ENCODE measurements around the gene PDGFA.

PDGFA gene

DNA sequence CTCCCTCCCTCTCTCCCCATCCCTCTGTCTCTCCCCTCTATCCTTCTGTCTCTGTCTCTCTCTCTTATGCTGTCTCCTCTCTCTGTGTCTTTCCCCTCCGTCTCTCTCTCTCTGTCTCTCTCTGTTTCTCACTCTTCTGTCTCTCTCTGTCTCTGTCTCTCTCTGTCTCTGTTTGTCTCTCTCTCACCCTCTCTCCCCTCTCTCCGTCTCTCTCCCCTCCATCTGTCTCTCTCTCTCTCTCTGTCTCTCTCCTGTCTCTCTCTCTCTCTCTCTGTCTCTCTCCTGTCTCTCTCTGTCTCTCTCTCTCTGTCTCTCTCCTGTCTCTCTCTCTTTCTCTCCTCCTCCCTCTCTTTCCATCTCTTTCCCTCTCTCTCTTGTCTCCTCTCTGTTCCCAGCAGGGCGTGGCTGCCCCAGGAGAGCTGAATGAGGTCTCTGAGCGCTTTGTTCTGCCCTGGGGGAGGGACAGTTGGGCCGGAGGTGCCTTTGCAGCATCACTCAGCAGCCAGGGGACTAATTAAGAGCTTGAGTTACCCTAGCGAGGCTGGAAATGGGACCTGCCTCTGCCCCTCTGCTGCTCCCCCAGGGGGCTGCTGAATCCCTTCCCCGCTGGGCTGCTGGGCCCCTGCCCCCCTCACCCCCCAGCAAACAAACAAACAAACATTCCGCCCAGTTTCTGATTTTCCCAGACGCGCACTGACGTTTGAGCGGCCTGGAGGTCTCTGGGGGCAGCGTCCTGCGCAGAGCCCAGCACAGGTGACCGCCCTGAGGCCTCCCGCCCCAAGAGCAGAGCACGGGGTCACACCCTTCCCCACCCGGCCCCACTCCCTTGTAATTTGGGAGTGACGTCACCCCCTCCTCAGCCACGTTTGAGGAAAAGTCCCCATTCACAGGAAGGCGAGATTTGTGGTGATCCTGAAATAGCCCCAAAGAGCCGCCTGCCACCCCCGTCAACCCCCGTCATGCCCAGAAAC lies 68.1 kb downstream of the PDGFA start:
- Histone ChIP-seq H3K27me3 (ENCODE audit: control insufficient read depth, insufficient read depth, low read length) (peaks cover 28% of the 10 kb centered on the region), H3K4me3 (ENCODE audit: low read depth, low read length) (peak overlapping the region; percentile 16), H3K27ac (ENCODE audit: low read depth, low read length) (peak overlapping the region; percentile 5), H3K9me3 (ENCODE audit: control insufficient read depth, insufficient read depth, low read length) (no peaks in the 10 kb centered on the region), H3K9ac (ENCODE audit: low read depth, low read length) (no peak overlapping the region), H3K36me3 (ENCODE audit: control insufficient read depth, insufficient read depth, low read length) (no peaks in the 10 kb centered on the region), H3K4me1 (ENCODE audit: control insufficient read depth, insufficient read depth, low read length) (peaks cover 15% of the 10 kb centered on the region; the same call in 1 of the 2 replicates)

DNA sequence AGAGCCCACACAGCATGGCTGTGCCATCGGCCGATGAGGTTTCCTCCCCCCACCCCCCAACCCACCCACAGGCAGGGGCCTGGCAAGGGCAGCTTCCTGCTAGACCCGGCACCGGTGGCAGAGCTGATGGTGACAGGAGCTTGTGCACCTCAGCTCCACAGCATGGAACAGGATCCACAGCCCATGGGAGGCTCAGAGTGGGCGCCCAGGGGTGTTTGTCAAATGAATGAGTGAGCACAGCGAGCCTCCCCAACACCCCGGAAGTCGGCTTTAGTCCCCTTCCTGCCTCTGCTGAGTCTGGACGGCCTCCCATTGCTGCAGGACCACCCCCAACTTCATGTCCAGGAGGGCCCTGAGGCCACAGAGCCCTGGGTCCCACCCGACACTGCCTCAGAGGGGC lies 68.9 kb downstream of the PDGFA start:
- no peak overlapping the region for H3K27ac ChIP-seq (ENCODE audit: low read depth, low read length)
- no peak overlapping the region for H3K4me3 ChIP-seq (ENCODE audit: low read depth, low read length)
- H3K36me3 ChIP-seq (ENCODE audit: control insufficient read depth, insufficient read depth, low read length), result no peaks in the 10 kb centered on the region
- H3K9me3 ChIP-seq (ENCODE audit: control insufficient read depth, insufficient read depth, low read length), result no peaks in the 10 kb centered on the region
- H3K9ac ChIP-seq (ENCODE audit: low read depth, low read length), result no peak overlapping the region
- H3K27me3 ChIP-seq (ENCODE audit: control insufficient read depth, insufficient read depth, low read length), result peaks cover 28% of the 10 kb centered on the region
- peaks cover 15% of the 10 kb centered on the region; the same call in 1 of the 2 replicates for H3K4me1 ChIP-seq (ENCODE audit: control insufficient read depth, insufficient read depth, low read length)

DNA sequence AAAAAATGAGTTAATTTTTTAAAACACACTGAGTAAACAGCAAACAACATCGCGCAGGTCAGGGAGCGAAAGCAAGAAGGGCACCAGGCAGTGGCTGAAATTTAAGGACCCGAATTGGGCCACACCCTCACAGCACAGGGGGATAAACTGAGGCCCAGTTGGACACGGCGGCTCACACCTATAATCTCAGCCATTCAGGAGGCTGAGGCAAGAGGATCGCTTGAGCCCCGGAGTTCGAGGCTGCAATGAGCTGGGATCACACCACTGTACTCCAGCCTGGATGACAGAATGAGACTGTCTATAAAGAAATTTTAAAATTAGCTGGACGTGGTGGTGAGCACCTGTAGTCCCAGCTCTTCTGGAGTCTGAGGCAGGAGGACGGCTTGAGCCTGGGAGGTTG lies 69.6 kb downstream of the PDGFA start:
- Histone ChIP-seq H3K9me3 (ENCODE audit: control insufficient read depth, insufficient read depth, low read length) (no peaks in the 10 kb centered on the region), H3K27me3 (ENCODE audit: control insufficient read depth, insufficient read depth, low read length) (peaks cover 28% of the 10 kb centered on the region), H3K4me3 (ENCODE audit: low read depth, low read length) (no peak overlapping the region), H3K9ac (ENCODE audit: low read depth, low read length) (no peak overlapping the region), H3K27ac (ENCODE audit: low read depth, low read length) (no peak overlapping the region), H3K36me3 (ENCODE audit: control insufficient read depth, insufficient read depth, low read length) (no peaks in the 10 kb centered on the region), H3K4me1 (ENCODE audit: control insufficient read depth, insufficient read depth, low read length) (peaks cover 15% of the 10 kb centered on the region; the same call in 1 of the 2 replicates)

DNA sequence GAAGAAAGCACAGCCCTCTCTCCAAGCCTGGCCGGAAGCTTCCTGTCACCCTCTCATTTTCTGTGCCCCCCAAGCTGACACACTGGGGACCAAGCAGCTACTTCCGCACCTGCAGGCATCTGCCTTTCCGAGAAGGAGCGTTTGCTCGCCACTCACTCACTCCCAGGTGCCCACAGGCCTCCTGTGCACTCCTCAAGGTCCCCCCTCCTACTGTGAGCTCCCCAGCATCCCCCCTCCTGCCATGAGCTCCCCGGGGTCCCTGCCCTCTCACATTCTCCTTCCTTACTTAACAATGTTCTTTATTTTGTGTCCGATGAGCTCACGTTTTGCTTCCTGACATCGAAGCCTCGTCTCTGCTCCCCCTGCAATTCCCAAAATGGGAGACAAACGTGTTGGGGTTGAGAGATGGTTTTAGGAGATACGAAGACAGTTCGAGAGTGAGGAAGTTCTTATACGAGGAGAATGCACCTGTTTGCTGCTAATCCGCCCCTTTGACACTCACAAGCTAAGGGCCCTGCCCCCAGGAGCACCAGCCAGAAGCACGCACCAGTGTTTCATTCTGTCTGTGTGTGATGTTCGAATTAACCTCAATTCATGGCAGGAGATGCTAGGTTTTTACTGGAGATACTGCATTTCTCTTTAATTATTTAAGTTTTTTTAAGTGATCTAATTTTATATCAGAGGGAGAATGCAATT lies 70.2 kb downstream of the PDGFA start:
- Histone ChIP-seq H3K4me1 (ENCODE audit: control insufficient read depth, insufficient read depth, low read length) (peaks cover 15% of the 10 kb centered on the region; the same call in 1 of the 2 replicates), H3K27ac (ENCODE audit: low read depth, low read length) (no peak overlapping the region), H3K9me3 (ENCODE audit: control insufficient read depth, insufficient read depth, low read length) (no peaks in the 10 kb centered on the region), H3K9ac (ENCODE audit: low read depth, low read length) (no peak overlapping the region), H3K4me3 (ENCODE audit: low read depth, low read length) (no peak overlapping the region), H3K36me3 (ENCODE audit: control insufficient read depth, insufficient read depth, low read length) (no peaks in the 10 kb centered on the region), H3K27me3 (ENCODE audit: control insufficient read depth, insufficient read depth, low read length) (peaks cover 28% of the 10 kb centered on the region)

DNA sequence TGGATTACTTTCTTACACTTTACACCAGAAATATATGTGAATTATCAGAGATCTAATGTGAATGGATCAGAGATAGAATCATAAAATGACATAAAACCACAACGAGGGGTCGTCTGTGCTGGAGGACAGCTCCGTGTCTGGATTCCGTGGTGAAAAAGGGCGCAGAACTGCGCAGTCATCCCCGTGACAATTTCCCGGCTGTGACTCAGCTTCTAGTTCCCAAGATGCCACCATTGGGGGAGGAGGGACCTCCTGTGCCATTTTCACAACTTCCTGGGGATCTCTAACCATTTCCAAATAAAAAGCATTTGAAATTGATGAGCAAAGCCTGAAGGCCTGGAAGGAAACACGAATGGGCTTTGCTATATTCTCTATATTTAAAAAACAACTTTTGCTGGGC lies 72.1 kb downstream of the PDGFA start:
- Histone ChIP-seq H3K27me3 (ENCODE audit: control insufficient read depth, insufficient read depth, low read length) (peaks cover 18% of the 10 kb centered on the region), H3K36me3 (ENCODE audit: control insufficient read depth, insufficient read depth, low read length) (no peaks in the 10 kb centered on the region), H3K9me3 (ENCODE audit: control insufficient read depth, insufficient read depth, low read length) (no peaks in the 10 kb centered on the region), H3K9ac (ENCODE audit: low read depth, low read length) (no peak overlapping the region), H3K4me1 (ENCODE audit: control insufficient read depth, insufficient read depth, low read length) (peaks cover 10% of the 10 kb centered on the region; the same call in 1 of the 2 replicates), H3K27ac (ENCODE audit: low read depth, low read length) (no peak overlapping the region), H3K4me3 (ENCODE audit: low read depth, low read length) (no peak overlapping the region)
